SJSA1 (cell line): ENCODE measurements around the gene CDKN2C. TPM values are rescaled to one million over a fixed set of nuclear protein-coding genes. Genes with fewer than 3 reads are reported as not detected.
"Not testable (repeated sequence)": the region's sequence is repeated elsewhere in the genome, so short reads cannot be mapped to it uniquely, and the experiment has no call there.

Experiments
- DNase-seq, 2 experiments: peaks; one replicate each; pipeline ENCODE4 v3.0.0-alpha.2; 2015 to 2020; ENCODE audit warnings: low spot score in 2 of 2, low read depth in 1 of 2
- H3K27ac ChIP-seq: fragments of 250-450 bp; sonication (Bioruptor Pico); 2 replicates; pipeline ENCODE4 v1.5.1; 2020; ENCODE audit warnings: mild to moderate bottlenecking, moderate library complexity
- H3K27me3 ChIP-seq: fragments of 250-450 bp; sonication (Bioruptor Pico); replicated peaks from 2 replicates; pipeline ENCODE4 v1.5.1; 2020; ENCODE audit warnings: mild to moderate bottlenecking, moderate library complexity
- H3K36me3 ChIP-seq: fragments of 250-450 bp; sonication (Bioruptor Pico); 2 replicates; pipeline ENCODE4 v1.5.1; 2020; ENCODE audit warnings: mild to moderate bottlenecking
- H3K4me1 ChIP-seq: fragments of 250-450 bp; sonication (Bioruptor Pico); replicated peaks from 2 replicates; pipeline ENCODE4 v1.6.1; 2021; ENCODE audit warnings: mild to moderate bottlenecking
- H3K4me3 ChIP-seq: fragments of 250-450 bp; sonication (Bioruptor Pico); 2 replicates; pipeline ENCODE4 v1.5.1; 2020; ENCODE audit warnings: mild to moderate bottlenecking
- H3K9me3 ChIP-seq: fragments of 250-450 bp; sonication (Bioruptor Pico); replicated peaks from 2 replicates; pipeline ENCODE4 v1.5.1; 2020; ENCODE audit warnings: mild to moderate bottlenecking
- total RNA-seq: library from RNA; depleted of rRNA; stranded (reverse); fragments of >200 nt; shearing (Covaris generic); gene quantifications from 2 replicates; pipeline ENCODE4 v1.2.3, GENCODE V29; 2014; rRNA removed

Gene CDKN2C
- total RNA-seq, 1 experiment from 2014 or later: 225 TPM

DNA sequence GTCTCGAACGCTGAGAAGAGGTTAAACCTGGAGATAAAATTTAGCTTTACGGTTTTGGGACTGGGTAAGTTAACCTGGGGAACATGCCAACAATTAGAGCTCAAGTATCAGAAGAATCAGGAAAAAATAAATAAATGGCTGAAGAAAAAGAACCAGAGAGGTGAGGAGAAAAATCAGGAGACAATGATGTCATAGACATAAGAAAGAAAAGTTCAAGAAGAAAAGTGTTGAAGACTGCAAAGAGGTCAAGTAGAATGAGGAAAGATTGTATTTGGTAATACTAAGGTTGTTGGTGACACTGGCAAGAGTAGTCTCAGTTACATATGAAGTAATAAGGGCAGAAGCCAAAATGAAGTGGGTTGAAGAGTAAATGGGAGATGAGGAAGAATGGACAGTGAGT, 26.0 kb downstream of the CDKN2C start:
- Histone ChIP-seq H3K27me3 (no peaks in the 10 kb centered on the region), H3K36me3 (peaks cover 20% of the 10 kb centered on the region), H3K4me1 (no peaks in the 10 kb centered on the region; the same call in 1 of the 2 replicates), H3K9me3 (no peaks in the 10 kb centered on the region), H3K4me3 (no peak overlapping the region), H3K27ac (no peak overlapping the region)
- no peak for DNase-seq

DNA sequence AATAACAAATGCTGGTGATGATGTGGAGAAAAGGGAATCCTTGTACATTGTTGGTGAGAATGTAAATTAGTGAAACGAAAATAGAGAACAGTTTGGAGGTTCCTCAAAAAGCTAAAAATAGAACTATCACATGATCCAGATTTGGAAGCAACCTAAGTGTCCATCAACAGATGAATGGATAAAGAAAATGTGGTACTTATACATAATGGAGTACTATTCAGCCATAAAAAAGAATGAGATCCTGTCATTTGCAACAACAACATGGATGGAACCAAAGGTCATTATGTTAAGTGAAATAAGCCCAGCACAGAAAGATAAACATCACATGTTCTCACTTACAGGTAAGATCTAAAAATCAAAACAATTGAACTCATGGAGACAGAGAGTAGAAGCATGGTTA, 29.3 kb downstream of the CDKN2C start:
- H3K27ac ChIP-seq, DNase-seq, H3K27me3 ChIP-seq, H3K4me1 ChIP-seq, H3K4me3 ChIP-seq, H3K9me3 ChIP-seq: not testable (repeated sequence)
- H3K36me3 ChIP-seq: peaks cover 31% of the 10 kb centered on the region

- Histone ChIP-seq H3K4me3 (no peak overlapping the region), H3K4me1 (no peaks in the 10 kb centered on the region; the same call in 1 of the 2 replicates), H3K36me3 (peaks cover 31% of the 10 kb centered on the region), H3K27me3 (no peaks in the 10 kb centered on the region), H3K9me3 (no peaks in the 10 kb centered on the region), H3K27ac (no peak overlapping the region)
- DNase-seq: no peak
These were observed 30.1 kb downstream of the CDKN2C start for GRCh38 chr1:51000160-51000559.

DNA sequence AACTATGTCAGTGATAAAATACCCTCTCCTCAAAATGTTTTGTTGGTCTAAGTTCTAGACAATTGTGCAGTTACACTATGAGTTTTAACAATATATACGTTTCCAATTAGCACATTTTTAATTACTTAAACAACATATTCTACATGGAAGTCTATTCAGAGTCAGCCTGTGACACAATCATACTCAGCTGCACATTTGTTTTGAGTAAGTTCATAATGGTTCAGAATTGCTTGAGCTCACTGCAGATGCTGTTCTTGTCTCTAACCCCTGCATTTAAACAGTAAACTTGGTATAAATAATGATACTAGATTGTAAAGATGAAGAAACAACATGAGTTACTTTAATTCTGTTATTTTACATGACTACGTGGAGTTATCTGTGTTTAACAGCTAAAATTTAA, 30.6 kb downstream of the CDKN2C start:
- Histone ChIP-seq H3K27me3 (no peaks in the 10 kb centered on the region), H3K36me3 (peaks cover 36% of the 10 kb centered on the region), H3K4me3 (no peak overlapping the region), H3K27ac (no peak overlapping the region), H3K9me3 (no peaks in the 10 kb centered on the region), H3K4me1 (no peaks in the 10 kb centered on the region; the same call in 1 of the 2 replicates)
- no peak for DNase-seq

GRCh38 chr1:51002516-51002915, 32.5 kb downstream of the CDKN2C start:
- no peak for DNase-seq
- H3K9me3 ChIP-seq: no peaks in the 10 kb centered on the region
- H3K27ac ChIP-seq: no peak overlapping the region
- no peaks in the 10 kb centered on the region for H3K4me1 ChIP-seq
- no peaks in the 10 kb centered on the region for H3K27me3 ChIP-seq
- peaks cover 49% of the 10 kb centered on the region for H3K36me3 ChIP-seq
- H3K4me3 ChIP-seq: no peak overlapping the region

- H3K27me3 ChIP-seq, H3K27ac ChIP-seq, DNase-seq, H3K4me3 ChIP-seq, H3K9me3 ChIP-seq, H3K4me1 ChIP-seq: not testable (repeated sequence)
- peaks cover 65% of the 10 kb centered on the region for H3K36me3 ChIP-seq
These were observed 35.5 kb downstream of the CDKN2C start for GRCh38 chr1:51005549-51005948.

GRCh38 chr1:51009381-51009780, 39.3 kb downstream of the CDKN2C start:
- no peak overlapping the region for H3K27ac ChIP-seq
- no peak overlapping the region for H3K4me3 ChIP-seq
- no peak for DNase-seq

DNA sequence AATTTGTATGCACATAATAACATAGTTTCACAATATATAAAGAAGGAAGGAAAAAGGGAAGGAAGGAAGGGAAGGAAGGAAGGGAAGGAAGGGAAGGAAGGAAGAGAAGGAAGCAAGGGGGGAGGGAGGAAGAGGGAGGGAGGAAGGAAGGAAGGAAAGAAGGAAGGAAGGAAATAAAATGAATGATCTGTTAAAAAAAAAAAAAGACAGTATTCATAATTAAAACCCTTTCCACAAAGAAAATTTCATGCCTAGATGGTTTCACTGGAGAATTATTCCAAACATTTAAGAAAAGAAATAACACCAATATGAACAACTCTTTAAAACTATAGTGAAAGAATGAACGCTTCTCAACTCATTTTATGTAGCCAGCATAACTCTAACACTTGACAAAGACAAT, 44.8 kb downstream of the CDKN2C start:
- no peak overlapping the region for H3K4me3 ChIP-seq
- H3K36me3 ChIP-seq: peaks cover 7% of the 10 kb centered on the region
- no peaks in the 10 kb centered on the region for H3K9me3 ChIP-seq
- H3K27ac ChIP-seq: no peak overlapping the region
- no peaks in the 10 kb centered on the region for H3K27me3 ChIP-seq
- no peak for DNase-seq
- H3K4me1 ChIP-seq: no peaks in the 10 kb centered on the region

More at GRCh38 chr1:51009381-51009780, 39.3 kb downstream of the CDKN2C start:
- Histone ChIP-seq H3K36me3 (peaks cover 51% of the 10 kb centered on the region), H3K4me1 (no peaks in the 10 kb centered on the region), H3K9me3 (no peaks in the 10 kb centered on the region), H3K27me3 (no peaks in the 10 kb centered on the region)

DNA sequence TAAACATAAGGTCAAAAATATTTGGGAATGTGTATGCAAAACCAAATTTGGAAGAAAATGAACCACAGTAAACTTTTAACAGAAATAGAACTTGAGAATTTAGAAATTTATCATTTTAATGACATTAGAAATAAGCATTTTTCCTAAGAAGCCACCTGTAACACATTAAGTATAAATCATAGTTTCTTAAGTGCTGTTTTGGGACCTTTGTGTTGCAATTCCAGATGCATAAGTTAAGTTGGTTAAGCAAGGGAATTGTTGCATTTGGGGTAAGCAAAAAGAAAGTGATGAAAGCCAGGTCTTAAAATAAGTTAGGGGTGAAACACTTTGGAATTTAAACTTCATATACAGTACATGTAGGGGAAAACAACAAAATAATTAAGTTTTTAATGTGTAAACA, 49.8 kb downstream of the CDKN2C start:
- Histone ChIP-seq H3K27ac (no peak overlapping the region), H3K9me3 (no peaks in the 10 kb centered on the region), H3K4me3 (no peak overlapping the region), H3K36me3 (no peaks in the 10 kb centered on the region), H3K27me3 (no peaks in the 10 kb centered on the region), H3K4me1 (no peaks in the 10 kb centered on the region)
- DNase-seq: no peak

Other genes starting within 250 kb of the CDKN2C start
- gene FAF1, start 10.0 kb upstream of the CDKN2C start, total RNA-seq: 81.7 and 96.3 TPM in 2 replicates
- gene C1orf185, start 132.0 kb downstream of the CDKN2C start, total RNA-seq: not detected in 2 replicates